Measurements from ENCODE around the gene PIGU.
"Not testable (repeated sequence)": the region's sequence is repeated elsewhere in the genome, so short reads cannot be mapped to it uniquely, and the experiment has no call there.

The PIGU gene

GRCh38 chr20:34676642-34677373, at the start of gene PIGU:
PIGU (minus strand) TSS chr20:34677092; CDS start chr20:34677085, 7 bp downstream.
- DNase-seq: peak; percentile 87

- no peak for DNase-seq
Measured at GRCh38 chr20:34724172-34724571, 47.3 kb upstream of the PIGU start.

GRCh38 chr20:34722560-34722959, 45.7 kb upstream of the PIGU start:
- DNase-seq: not testable (repeated sequence)

GRCh38 chr20:34720266-34720665, 43.4 kb upstream of the PIGU start:
- no peak for DNase-seq

GRCh38 chr20:34719242-34720017, 42.5 kb upstream of the PIGU start:
- DNase-seq: not testable (repeated sequence)

GRCh38 chr20:34717230-34718095, 40.6 kb upstream of the PIGU start:
- DNase-seq: no peak

GRCh38 chr20:34716921-34717229, 40.0 kb upstream of the PIGU start:
- no peak for DNase-seq

GRCh38 chr20:34715384-34715783, 38.5 kb upstream of the PIGU start:
- DNase-seq: no peak

- not testable (repeated sequence) for DNase-seq
Measured at GRCh38 chr20:34713944-34714515, 37.1 kb upstream of the PIGU start.

GRCh38 chr20:34713194-34713943, 36.5 kb upstream of the PIGU start:
- DNase-seq: peak; percentile 56

GRCh38 chr20:34712525-34713192, 35.8 kb upstream of the PIGU start:
- no peak for DNase-seq

- no peak for DNase-seq
Measured at GRCh38 chr20:34711813-34712430, 35.0 kb upstream of the PIGU start.

- DNase-seq: no peak
Measured at GRCh38 chr20:34710861-34711574, 34.1 kb upstream of the PIGU start.

GRCh38 chr20:34710568-34710839, 33.6 kb upstream of the PIGU start:
- no peak for DNase-seq

- DNase-seq: no peak
Measured at GRCh38 chr20:34709831-34710567, 33.1 kb upstream of the PIGU start.

GRCh38 chr20:34709044-34709830, 32.3 kb upstream of the PIGU start:
- no peak for DNase-seq

- DNase-seq: no peak
Measured at GRCh38 chr20:34708621-34709043, 31.7 kb upstream of the PIGU start.

GRCh38 chr20:34706912-34707784, 30.3 kb upstream of the PIGU start:
- no peak for DNase-seq
